Measurements from ENCODE around the gene ITFG1. TPM values are rescaled to one million over a fixed set of nuclear protein-coding genes. Genes with fewer than 3 reads are reported as not detected.

The ITFG1 gene
- total RNA-seq, 4 donors from 2014 or later = 12.9 to 100 (median 60.8) TPM

GRCh38 chr16:47424846-47425245 is 36.0 kb downstream of the ITFG1 start:
- Histone ChIP-seq H3K4me3 (no peak overlapping the region), H3K36me3 (peaks cover 0 to 22% (median 9%) of the 10 kb centered on the region in 4 donors), H3K4me1 (no peaks in the 10 kb centered on the region), H3K9me3 (no peaks in the 10 kb centered on the region), H3K27me3 (no peaks in the 10 kb centered on the region), H3K27ac (no peak overlapping the region)
- TF ChIP-seq POLR2A (IDR thresholded peaks at IDR 0.05) = no peak
- TF ChIP-seq POLR2AphosphoS5 (IDR thresholded peaks at IDR 0.05) = no peak
- TF ChIP-seq CTCF (IDR thresholded peaks at IDR 0.05) = no peak
- no peak for TF ChIP-seq EP300 (IDR thresholded peaks at IDR 0.05; ENCODE audit: low read depth)
- in situ Hi-C loops (cut with MboI; ENCODE audit: low pct_ligation_motif_present in 1 of 4, low pct_unique_long_range_greater_than_20kb in 1 of 4, low sequenced_read_pairs in 3 of 4) (no loop called here), intact Hi-C loops (cut with DNase I; ENCODE audit: low total_unique reads) (no loop called here)
- DNase-seq = no peak
- WGBS, 2 donors (ENCODE audit: low coverage in 1 of 2) = 94 to 96% methylated on average over 4 to 13 of the region's 13 CpGs

- H3K36me3 ChIP-seq = no peaks in the 10 kb centered on the region
- no peak for DNase-seq
- no peak for TF ChIP-seq EP300 (IDR thresholded peaks at IDR 0.05; ENCODE audit: low read depth)
- TF ChIP-seq POLR2AphosphoS5 (IDR thresholded peaks at IDR 0.05) = no peak
- no peak for TF ChIP-seq POLR2A (IDR thresholded peaks at IDR 0.05)
- no peak for TF ChIP-seq CTCF (IDR thresholded peaks at IDR 0.05)
- in situ Hi-C loops (cut with MboI; ENCODE audit: low pct_ligation_motif_present in 1 of 4, low pct_unique_long_range_greater_than_20kb in 1 of 4, low sequenced_read_pairs in 3 of 4) = no loop called here
- no peaks in the 10 kb centered on the region for H3K4me1 ChIP-seq
- no peaks in the 10 kb centered on the region for H3K27me3 ChIP-seq
- H3K27ac ChIP-seq = no peak overlapping the region
- no peaks in the 10 kb centered on the region for H3K9me3 ChIP-seq
- no peak overlapping the region for H3K4me3 ChIP-seq
- intact Hi-C loops (cut with DNase I; ENCODE audit: low total_unique reads) = loop anchor here (5.0 kb wide), 1 partner anchor 1865 kb away; the partner anchor contains the start of gene CBLN1
- WGBS, 2 donors (ENCODE audit: low coverage in 1 of 2) = 98% methylated on average over 1 of the region's 1 CpG; no CpG with 5 or more reads in 1 of the 2 donors
Measured at GRCh38 chr16:47416869-47417268, 44.0 kb downstream of the ITFG1 start.

GRCh38 chr16:47413041-47413440 is 47.8 kb downstream of the ITFG1 start:
- no peaks in the 10 kb centered on the region for H3K4me1 ChIP-seq
- 81% methylated on average over 1 of the region's 1 CpG; no CpG with 5 or more reads in 1 of the 2 donors for WGBS, 2 donors (ENCODE audit: low coverage in 1 of 2)
- intact Hi-C loops (cut with DNase I; ENCODE audit: low total_unique reads) (no loop called here), in situ Hi-C loops (cut with MboI; ENCODE audit: low pct_ligation_motif_present in 1 of 4, low pct_unique_long_range_greater_than_20kb in 1 of 4, low sequenced_read_pairs in 3 of 4) (no loop called here)
- H3K27ac ChIP-seq = no peak overlapping the region
- H3K4me3 ChIP-seq = no peak overlapping the region
- peaks cover 0 to 3% (median 0%) of the 10 kb centered on the region in 4 donors for H3K36me3 ChIP-seq
- no peaks in the 10 kb centered on the region for H3K9me3 ChIP-seq
- DNase-seq = no peak
- no peaks in the 10 kb centered on the region for H3K27me3 ChIP-seq
- no peak for TF ChIP-seq POLR2A (IDR thresholded peaks at IDR 0.05)
- no peak for TF ChIP-seq CTCF (IDR thresholded peaks at IDR 0.05)
- no peak for TF ChIP-seq POLR2AphosphoS5 (IDR thresholded peaks at IDR 0.05)
- no peak for TF ChIP-seq EP300 (IDR thresholded peaks at IDR 0.05; ENCODE audit: low read depth)

GRCh38 chr16:47408491-47408890 is 52.4 kb downstream of the ITFG1 start:
- 79 to 88% methylated on average over 3 of the region's 3 CpGs for WGBS, 2 donors (ENCODE audit: low coverage in 1 of 2)
- TF ChIP-seq POLR2A (IDR thresholded peaks at IDR 0.05) = no peak
- no peak for TF ChIP-seq CTCF (IDR thresholded peaks at IDR 0.05)
- no peak for TF ChIP-seq POLR2AphosphoS5 (IDR thresholded peaks at IDR 0.05)
- TF ChIP-seq EP300 (IDR thresholded peaks at IDR 0.05; ENCODE audit: low read depth) = no peak
- in situ Hi-C loops (cut with MboI; ENCODE audit: low pct_ligation_motif_present in 1 of 4, low pct_unique_long_range_greater_than_20kb in 1 of 4, low sequenced_read_pairs in 3 of 4) = no loop called here
- H3K27me3 ChIP-seq = no peaks in the 10 kb centered on the region
- H3K9me3 ChIP-seq = no peaks in the 10 kb centered on the region
- DNase-seq = no peak
- H3K36me3 ChIP-seq = peaks cover 0 to 3% (median 0%) of the 10 kb centered on the region in 4 donors
- H3K27ac ChIP-seq = no peak overlapping the region
- H3K4me1 ChIP-seq = no peaks in the 10 kb centered on the region
- H3K4me3 ChIP-seq = no peak overlapping the region
- intact Hi-C loops (cut with DNase I; ENCODE audit: low total_unique reads) = no loop called here

Measured in transverse colon (tissue), 4 donors.